ENCODE results near the gene YWHAG.
"Not testable (repeated sequence)": the region's sequence is repeated elsewhere in the genome, so short reads cannot be mapped to it uniquely, and the experiment has no call there.

Gene YWHAG

GRCh38 chr7:76337147-76337546 lies 21.6 kb downstream of the YWHAG start:
- Histone ChIP-seq H3K27ac (no peak overlapping the region), H3K4me3 (no peak overlapping the region), H3K4me1 (peaks cover 0 to 92% (median 25%) of the 10 kb centered on the region in 10 experiments; a peak in 15 of 20 replicates), H3K4me2 (0 out of 22 replicates have a peak overlapping the region, but pooled peaks of 1 of the 11 experiments have one; percentile 13), H3K9me3 (replicated peaks in 1 of 11) (no peaks in the 10 kb centered on the region), H3K36me3 (peaks cover 91 to 100% (median 100%) of the 10 kb centered on the region in 11 experiments), H3K27me3 (no peaks in the 10 kb centered on the region), H4K20me1 (peaks cover 100% of the 10 kb centered on the region in 11 experiments), H3K9ac (peak overlapping the region in 1 of 11 experiments; percentile 53; a peak in 1 of 22 replicates)
- no peak for TF ChIP-seq Cebpa-rat (IDR thresholded peaks at IDR 0.05)

DNA sequence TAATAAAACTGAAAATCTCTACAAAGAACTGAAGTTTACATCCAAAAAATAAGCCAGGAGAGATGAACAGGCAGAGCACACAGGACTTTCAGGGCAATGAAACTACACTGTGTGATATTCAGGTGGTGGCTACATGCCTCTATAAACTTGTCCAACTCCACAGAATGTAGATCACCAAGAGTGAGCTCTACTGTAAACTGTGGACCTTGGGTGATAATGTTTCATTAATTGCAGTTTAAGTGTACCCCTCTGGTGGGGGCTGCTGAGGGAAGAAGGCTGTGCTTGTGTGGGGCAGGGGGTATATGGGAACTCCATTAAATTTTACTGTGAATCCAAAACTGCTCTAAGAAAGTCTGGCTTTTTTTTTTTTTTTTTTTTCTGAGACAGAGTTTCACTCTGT lies 22.7 kb downstream of the YWHAG start:
- TF ChIP-seq Cebpa-rat (IDR thresholded peaks at IDR 0.05): no peak

DNA sequence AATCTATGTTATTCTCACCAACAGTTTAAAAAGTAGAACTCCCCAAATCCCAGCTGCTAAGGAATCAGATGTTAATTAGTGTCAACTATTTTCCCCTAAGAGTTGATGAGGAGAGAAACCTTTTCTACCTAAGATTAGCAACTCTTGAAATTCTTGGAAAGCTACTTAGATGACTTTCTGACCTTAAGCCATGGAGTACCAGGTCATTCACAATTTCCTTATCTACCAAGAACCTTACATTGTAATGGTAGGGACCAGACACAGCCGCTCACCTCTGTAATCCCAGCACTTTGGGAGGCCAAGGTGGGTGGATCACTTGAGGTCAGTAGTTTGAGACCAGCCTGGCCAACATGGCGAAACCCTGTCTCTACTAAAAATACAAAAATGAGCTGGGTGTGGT lies 23.4 kb downstream of the YWHAG start:
- Histone ChIP-seq H3K4me1 (peaks cover 0 to 79% (median 24%) of the 10 kb centered on the region in 10 experiments; a peak in 15 of 20 replicates), H3K36me3 (peaks cover 92 to 100% (median 100%) of the 10 kb centered on the region in 11 experiments), H4K20me1 (peaks cover 100% of the 10 kb centered on the region in 11 experiments)
- H3K27me3 ChIP-seq; H3K4me2 ChIP-seq; H3K27ac ChIP-seq; H3K9ac ChIP-seq; H3K9me3 ChIP-seq (replicated peaks in 1 of 11); H3K4me3 ChIP-seq: not testable (repeated sequence)

More for the DNA sequence above, 22.7 kb downstream of the YWHAG start:
- Histone ChIP-seq H4K20me1 (peaks cover 100% of the 10 kb centered on the region in 11 experiments), H3K4me1 (peaks cover 0 to 86% (median 26%) of the 10 kb centered on the region in 10 experiments; a peak in 15 of 20 replicates), H3K36me3 (peaks cover 91 to 100% (median 100%) of the 10 kb centered on the region in 11 experiments), H3K27me3 (no peaks in the 10 kb centered on the region), H3K4me3 (no peak overlapping the region), H3K9me3 (replicated peaks in 1 of 11) (no peaks in the 10 kb centered on the region), H3K4me2 (no peak overlapping the region), H3K27ac (no peak overlapping the region), H3K9ac (no peak overlapping the region)

DNA sequence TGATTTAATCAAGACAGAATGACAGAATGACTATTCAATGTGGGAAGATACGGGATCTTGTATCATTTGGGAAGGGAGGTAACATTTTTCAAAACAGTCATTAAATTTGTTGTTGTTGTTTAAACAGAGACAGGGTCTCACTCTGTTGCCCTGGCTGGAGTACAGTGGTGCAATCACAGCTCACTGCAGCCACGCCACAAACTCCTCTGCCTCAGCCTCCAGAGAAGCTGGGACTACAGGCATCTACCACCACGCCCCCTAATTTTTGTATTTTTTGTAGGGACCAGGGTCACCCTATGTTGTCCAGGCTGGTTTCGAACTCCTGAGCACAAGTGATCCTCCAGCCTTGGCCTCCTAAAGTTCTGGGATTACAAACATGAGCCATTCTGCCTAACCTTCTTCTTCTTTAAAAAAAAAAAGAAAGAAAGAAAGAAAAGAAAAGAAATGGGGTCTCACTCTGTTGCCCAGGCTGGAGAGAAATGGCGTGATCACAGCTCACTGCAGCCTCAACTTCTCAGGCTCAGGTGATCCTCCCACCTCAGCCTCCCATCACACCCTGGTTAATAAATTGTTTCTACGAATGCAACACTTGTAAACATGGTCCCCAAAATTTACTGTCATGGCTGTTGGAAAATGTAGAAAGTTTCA lies 24.3 kb downstream of the YWHAG start:
- 0 out of 22 replicates have a peak overlapping the region, but pooled peaks of 1 of the 11 experiments have one; percentile 16 for H3K4me2 ChIP-seq
- H3K4me1 ChIP-seq: peaks cover 3 to 69% (median 28%) of the 10 kb centered on the region in 10 experiments; a peak in 17 of 20 replicates
- H3K27ac ChIP-seq: no peak overlapping the region
- H4K20me1 ChIP-seq: peaks cover 100% of the 10 kb centered on the region in 11 experiments
- no peak for TF ChIP-seq Cebpa-rat (IDR thresholded peaks at IDR 0.05)
- no peak overlapping the region for H3K4me3 ChIP-seq
- peaks cover 92 to 100% (median 100%) of the 10 kb centered on the region in 11 experiments for H3K36me3 ChIP-seq
- H3K27me3 ChIP-seq: no peaks in the 10 kb centered on the region
- no peaks in the 10 kb centered on the region for H3K9me3 ChIP-seq (replicated peaks in 1 of 11)
- no peak overlapping the region; a peak in 1 of 22 replicates for H3K9ac ChIP-seq

DNA sequence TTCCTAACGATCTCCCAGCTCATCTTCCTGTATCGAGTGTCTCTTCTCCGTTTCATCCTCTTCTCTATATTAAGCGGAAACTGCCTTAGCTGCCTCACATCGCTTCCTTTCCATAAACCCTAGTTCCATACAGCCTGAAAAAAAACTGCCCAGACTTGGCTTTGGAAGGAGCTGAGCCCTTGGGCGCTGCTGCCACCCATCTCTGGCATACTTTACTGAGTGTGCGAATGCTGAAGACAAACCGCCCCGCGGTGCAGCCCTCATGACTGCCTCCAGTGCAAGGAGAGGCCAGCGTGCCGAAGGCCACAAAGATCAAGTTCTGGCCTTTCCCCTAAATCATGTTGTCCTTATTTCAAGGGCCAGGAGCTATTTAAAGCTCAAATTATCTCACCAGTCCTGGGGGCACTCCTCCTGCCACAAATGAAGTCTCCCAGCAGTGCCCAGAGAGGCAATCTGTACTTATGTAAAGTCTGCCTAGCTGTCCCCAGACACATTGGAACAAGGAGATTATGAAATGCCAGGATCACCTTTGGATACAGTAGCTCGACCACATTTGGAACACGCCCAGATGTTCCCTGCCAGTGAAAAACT lies 25.2 kb downstream of the YWHAG start:
- H3K9me3 ChIP-seq (replicated peaks in 1 of 11): no peaks in the 10 kb centered on the region
- H3K27me3 ChIP-seq: no peaks in the 10 kb centered on the region
- H3K36me3 ChIP-seq: peaks cover 93 to 100% (median 100%) of the 10 kb centered on the region in 11 experiments
- no peak overlapping the region for H3K4me3 ChIP-seq
- H3K4me2 ChIP-seq: peak overlapping the region in 5 of 11 experiments; percentile 1 to 36 (median 8); a peak in 5 of 22 replicates
- H3K27ac ChIP-seq: no peak overlapping the region
- H3K4me1 ChIP-seq: peaks cover 11 to 61% (median 33%) of the 10 kb centered on the region in 10 experiments
- H4K20me1 ChIP-seq: peaks cover 100% of the 10 kb centered on the region in 11 experiments
- TF ChIP-seq Cebpa-rat (IDR thresholded peaks at IDR 0.05): no peak
- H3K9ac ChIP-seq: peak overlapping the region in 2 of 11 experiments; percentile 7 to 52; a peak in 3 of 22 replicates

DNA sequence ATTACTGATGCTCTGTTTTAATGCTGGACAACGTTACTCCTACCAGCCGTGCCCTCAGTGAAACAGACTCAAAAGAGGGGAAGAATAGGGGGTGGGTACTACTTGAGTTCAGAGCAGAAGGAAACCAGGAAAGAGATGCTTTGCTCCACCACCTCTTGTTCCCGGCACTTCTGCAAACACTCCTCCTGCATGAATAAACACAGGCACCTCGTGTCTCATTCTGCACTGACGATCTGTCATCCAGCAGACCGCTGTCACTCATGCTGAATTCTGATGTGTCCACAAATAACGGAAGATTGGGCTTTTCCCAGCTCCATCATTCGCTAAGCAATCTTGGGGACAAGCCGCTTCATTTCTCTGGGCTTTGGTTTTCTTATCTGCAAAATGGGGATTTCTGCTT lies 26.7 kb downstream of the YWHAG start:
- H3K4me2 ChIP-seq: no peak overlapping the region; a peak in 1 of 22 replicates
- peaks cover 95 to 100% (median 98%) of the 10 kb centered on the region in 11 experiments for H3K36me3 ChIP-seq
- H3K9me3 ChIP-seq (replicated peaks in 1 of 11): no peaks in the 10 kb centered on the region
- peaks cover 99 to 100% (median 99%) of the 10 kb centered on the region in 11 experiments for H4K20me1 ChIP-seq
- no peak for TF ChIP-seq Cebpa-rat (IDR thresholded peaks at IDR 0.05)
- no peak overlapping the region for H3K4me3 ChIP-seq
- no peaks in the 10 kb centered on the region for H3K27me3 ChIP-seq
- H3K27ac ChIP-seq: no peak overlapping the region
- peaks cover 21 to 46% (median 40%) of the 10 kb centered on the region in 10 experiments for H3K4me1 ChIP-seq
- H3K9ac ChIP-seq: no peak overlapping the region

- Histone ChIP-seq H3K4me1 (peaks cover 21 to 45% (median 35%) of the 10 kb centered on the region in 10 experiments), H3K9ac (no peak overlapping the region), H3K36me3 (peaks cover 95 to 100% (median 98%) of the 10 kb centered on the region in 11 experiments), H3K27ac (no peak overlapping the region), H3K4me2 (no peak overlapping the region), H3K9me3 (replicated peaks in 1 of 11) (no peaks in the 10 kb centered on the region), H4K20me1 (peaks cover 99 to 100% (median 99%) of the 10 kb centered on the region in 11 experiments), H3K27me3 (no peaks in the 10 kb centered on the region), H3K4me3 (no peak overlapping the region)
- no peak for TF ChIP-seq Cebpa-rat (IDR thresholded peaks at IDR 0.05)
These were observed 28.1 kb downstream of the YWHAG start for GRCh38 chr7:76330673-76331072.

GRCh38 chr7:76330261-76330660 lies 28.5 kb downstream of the YWHAG start:
- Histone ChIP-seq H3K4me2 (no peak overlapping the region), H4K20me1 (peaks cover 99 to 100% (median 99%) of the 10 kb centered on the region in 11 experiments), H3K4me1 (peaks cover 21 to 45% (median 32%) of the 10 kb centered on the region in 10 experiments), H3K9ac (no peak overlapping the region), H3K27me3 (no peaks in the 10 kb centered on the region), H3K36me3 (peaks cover 94 to 100% (median 98%) of the 10 kb centered on the region in 11 experiments), H3K4me3 (no peak overlapping the region), H3K9me3 (replicated peaks in 1 of 11) (no peaks in the 10 kb centered on the region), H3K27ac (no peak overlapping the region)
- TF ChIP-seq Cebpa-rat (IDR thresholded peaks at IDR 0.05): no peak

DNA sequence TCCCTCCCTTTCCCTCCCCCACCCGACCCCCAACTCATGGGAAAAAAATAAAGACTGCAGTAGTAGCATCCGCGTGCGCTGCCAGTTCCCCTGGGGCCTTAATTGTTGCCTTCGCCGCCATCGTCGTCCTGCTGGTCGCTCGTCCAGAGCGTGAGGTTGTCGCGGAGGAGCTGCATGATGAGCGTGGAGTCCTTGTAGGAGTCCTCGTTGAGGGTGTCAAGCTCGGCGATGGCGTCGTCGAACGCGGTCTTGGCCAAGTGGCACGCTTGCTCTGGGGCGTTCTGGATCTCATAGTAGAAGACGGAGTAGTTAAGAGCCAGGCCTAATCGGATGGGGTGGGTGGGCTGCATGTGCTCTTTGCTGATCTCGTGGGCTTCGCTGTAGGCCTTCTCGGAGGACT lies 29.3 kb downstream of the YWHAG start:
- H3K27me3 ChIP-seq: no peaks in the 10 kb centered on the region
- H3K4me2 ChIP-seq: no peak overlapping the region
- peaks cover 94 to 100% (median 98%) of the 10 kb centered on the region in 11 experiments for H3K36me3 ChIP-seq
- H4K20me1 ChIP-seq: peaks cover 99 to 100% (median 99%) of the 10 kb centered on the region in 11 experiments
- no peaks in the 10 kb centered on the region for H3K9me3 ChIP-seq (replicated peaks in 1 of 11)
- H3K27ac ChIP-seq: no peak overlapping the region
- no peak for TF ChIP-seq Cebpa-rat (IDR thresholded peaks at IDR 0.05)
- H3K4me3 ChIP-seq: no peak overlapping the region
- peaks cover 21 to 45% (median 28%) of the 10 kb centered on the region in 10 experiments for H3K4me1 ChIP-seq
- H3K9ac ChIP-seq: no peak overlapping the region
